NK-92 (cell line): ENCODE data around the gene CD82.

Experiments used
- DNase-seq: peaks from one replicate; lab custom pipeline; 2025; ENCODE audit not compliant: unreplicated experiment; lab: John Stamatoyannopoulos, UW

CD82 gene

DNA sequence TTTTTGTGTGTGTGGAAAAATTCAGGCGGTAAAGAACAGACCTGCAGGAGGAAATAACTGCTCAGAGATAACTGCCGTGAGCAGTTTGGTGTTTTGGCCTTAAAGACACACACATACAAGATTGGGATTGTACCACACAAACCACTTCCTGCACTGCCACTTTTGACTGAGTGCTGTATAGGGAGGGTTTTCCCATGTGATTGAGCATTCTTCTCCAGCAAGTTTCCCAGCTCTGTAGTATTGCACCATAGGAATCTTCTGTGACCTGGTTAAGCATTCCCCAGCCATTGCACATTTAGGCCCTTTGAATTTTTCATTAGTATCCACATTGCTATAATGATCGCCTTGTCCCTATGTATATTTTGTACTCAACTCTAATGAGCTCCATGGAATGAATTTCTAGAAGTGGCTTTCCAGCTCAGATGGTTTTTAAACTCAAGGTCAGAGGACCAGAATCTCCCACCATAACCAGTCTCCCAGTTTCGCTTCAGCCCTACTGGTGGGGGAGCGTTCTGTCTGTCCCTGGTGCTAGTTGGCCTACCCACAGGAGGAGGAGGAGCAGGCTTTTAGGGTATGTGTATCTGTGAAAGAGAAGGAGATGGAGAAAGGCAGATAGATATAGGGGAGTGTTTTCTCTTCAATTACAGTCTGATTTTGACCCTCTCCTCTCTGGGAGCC is 9.3 kb downstream of the CD82 start:
- DNase-seq: no peak

DNA sequence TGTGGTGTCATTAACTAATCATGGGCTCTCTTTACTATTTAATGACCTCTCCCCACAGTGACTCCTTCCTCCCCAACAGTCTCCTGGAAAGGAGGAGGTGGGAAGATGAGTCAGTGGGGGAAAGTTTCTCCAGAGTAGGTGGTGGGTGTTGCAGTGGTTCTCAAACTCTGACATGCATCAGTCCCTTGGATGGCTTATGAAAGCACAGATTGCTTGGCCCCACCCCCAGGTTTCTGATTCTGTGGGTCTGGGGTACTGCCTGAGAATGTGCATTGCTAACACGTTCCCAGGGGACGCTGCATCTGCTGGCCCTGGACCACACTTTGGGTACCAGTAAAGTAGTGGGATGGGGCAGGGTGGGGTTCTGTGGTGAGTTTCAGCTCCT is 9.8 kb downstream of the CD82 start:
- DNase-seq: no peak

DNA sequence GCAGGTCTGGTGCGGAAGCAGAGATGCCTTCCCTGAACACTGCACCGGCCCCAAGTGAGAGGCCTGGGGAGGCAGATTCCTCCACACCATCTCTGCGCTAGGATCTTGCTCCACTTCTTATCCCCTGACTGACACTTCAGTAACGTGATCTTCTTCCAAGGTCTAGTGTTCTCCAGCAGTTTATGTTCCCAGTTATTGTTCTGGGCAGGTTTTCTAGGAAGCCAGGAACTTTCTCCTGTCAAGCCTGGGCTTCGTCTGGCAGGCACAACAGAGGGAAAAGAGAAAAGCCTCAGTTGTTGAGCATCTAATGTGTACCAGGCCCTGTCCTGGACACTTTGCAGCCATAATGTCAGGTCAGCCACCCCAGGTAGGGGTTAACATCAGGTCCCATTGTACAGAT is 10.5 kb downstream of the CD82 start:
- DNase-seq: no peak

DNA sequence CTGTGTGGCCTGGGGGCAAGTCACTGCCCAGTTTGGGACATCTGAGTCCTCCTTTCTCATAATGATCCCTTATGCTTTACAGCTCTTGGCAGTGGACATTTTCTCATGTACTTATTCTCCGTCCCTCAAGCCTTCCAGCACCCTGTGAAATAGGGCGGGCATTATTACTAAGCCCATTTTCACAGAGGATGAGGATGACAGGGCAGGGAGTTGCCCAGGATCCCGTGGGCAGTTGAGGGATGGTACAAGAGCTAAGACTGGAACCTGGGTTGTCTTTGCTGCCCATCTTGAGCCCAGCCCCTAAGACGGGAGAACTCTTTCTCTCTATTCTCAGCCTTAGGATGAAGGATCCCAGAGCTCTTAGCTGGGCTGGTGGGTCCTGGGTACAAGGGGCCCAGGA is 11.2 kb downstream of the CD82 start:
- DNase-seq: no peak

DNA sequence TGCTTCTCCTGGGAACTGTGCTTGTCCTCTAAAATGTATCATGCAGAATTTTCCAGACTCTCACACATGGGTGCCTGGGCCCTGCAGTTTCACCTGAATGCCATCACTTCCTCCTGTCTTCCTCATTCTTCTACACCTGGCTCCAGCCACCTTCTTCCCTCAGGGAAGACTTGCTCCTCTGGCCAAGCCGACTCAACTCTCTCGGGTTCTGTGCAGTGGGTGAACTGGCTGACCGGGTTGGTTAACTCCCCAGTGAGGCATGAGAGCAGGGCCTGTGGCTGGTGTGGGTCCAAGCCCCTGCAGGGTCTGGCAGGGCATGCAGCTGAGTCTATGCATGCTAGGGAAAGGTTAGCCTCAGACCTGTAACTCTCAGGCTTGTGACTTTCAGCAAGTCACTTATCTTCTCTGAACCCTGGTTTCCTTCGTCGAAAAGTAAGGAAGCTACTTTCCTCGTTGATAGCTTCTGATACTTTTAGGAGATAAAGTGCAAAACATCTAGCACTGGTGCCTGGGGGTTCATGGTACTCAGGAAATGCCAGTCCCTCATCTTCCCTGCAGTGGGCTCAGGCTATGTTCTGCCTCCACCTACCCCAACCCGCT is 11.9 kb downstream of the CD82 start:
- no peak for DNase-seq

DNA sequence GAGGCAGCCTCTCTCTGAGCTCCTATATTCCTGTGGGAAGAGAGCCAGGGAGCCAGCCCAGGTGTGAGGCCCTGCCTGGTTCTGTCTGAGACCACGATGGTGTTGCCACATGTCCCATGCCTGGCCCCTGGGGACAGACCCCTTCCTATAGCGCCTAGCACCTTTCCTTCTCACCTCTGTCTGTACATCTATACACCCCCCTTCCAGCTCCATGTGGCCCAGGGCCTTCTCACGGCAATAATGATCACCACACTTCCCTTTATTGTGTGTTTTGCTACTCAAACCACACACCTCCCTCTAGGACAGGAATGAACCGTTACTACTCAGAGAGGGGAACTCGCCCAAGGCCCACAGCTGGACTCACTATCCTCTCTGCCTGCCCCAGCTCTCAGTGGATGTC is 12.8 kb downstream of the CD82 start:
- no peak for DNase-seq

DNA sequence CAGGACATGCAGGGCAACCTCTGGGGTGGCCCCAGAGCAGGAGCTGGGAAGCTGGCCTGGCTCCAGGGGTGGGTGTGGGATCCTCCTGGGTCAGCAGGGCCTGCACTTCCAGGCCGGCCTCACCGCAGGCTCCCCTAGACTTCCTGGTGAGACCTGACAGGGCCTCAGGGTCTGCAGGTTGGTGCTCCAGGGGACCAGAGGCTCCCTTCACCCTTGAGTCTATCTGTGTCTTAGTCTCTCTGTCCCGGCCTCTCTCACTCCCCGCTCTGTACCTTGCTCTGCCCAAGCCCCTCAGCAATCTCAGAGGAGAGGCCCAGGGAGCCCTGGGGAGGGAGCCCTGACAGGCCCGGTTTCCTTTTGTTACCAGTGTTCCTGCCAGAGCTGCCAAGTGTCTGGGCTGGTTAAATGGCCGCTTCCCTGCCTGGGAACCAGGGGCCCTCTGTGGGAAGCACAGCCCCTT is 13.9 kb downstream of the CD82 start:
- DNase-seq: no peak

DNA sequence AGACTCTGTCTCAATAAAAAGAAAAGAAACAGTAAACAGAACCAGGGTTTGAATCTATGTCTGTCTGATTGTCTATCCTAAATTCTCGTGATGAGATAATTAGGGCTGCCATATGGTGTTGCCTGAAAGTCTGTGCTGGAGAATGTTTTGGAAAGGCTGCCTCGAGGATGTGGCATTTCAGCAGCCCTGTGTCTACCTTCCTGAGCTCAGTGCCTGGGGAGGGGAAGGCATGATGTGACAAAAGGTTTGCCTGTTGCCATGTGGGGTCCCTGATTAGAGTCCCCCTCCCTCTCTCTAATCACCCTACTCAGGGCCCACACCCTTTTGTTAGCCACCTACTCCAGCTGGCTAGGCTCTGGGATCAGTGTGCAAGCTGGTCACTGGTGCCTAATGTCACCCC is 15.2 kb downstream of the CD82 start:
- no peak for DNase-seq

DNA sequence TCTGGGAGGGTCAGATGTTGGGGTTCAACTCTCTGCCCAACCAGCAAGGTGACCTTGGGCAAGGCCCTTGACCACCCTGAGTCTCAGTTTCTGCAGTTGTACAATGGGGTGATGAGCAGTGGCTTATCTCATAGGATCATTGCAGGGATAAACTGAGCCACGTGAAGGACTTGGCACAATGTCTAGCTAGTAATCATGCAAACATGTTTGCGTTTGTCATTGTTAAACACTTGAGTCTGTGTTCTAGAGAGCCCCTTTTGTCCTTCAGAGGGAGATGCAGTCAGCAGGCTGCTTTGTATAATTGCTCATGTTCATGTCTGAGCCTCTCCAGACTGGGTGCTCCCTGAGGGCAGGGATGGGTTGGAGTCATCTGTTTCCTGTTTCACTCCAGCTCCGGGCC is 15.8 kb downstream of the CD82 start:
- no peak for DNase-seq

DNA sequence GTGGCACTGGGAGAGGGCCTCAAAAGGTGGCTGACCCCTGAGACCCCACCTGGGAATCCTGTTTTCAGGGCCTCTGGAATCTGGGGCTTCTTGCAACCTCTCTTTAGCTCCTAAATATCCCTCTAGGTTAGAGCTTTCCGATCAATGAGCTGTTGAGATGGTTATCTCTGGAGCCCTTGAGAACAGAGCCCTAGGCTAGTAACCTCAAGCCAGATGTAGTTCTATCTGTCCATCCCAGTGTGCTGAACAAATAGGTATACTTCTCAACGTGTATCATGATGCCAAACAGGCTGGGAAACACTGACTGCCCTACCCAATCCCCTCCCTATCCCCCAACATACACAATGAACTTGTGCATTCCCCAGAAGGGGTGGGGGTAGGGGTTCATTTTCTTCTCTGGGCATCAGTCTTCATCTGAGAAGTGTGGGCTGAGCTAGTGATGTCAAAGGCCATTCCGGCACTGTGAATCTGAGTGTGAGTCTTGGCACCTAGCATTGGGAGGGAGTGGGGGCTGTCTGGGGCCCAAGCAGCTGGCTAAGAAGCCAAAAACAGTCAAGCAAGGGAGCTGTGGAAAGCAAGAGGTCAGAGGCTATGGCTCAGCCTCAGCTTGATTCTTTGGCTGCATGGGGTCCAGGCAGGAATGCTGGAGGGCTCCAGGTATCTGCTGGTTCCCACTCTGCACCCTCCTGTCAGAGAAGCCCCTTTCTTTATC is 17.3 kb downstream of the CD82 start:
- DNase-seq: no peak

DNA sequence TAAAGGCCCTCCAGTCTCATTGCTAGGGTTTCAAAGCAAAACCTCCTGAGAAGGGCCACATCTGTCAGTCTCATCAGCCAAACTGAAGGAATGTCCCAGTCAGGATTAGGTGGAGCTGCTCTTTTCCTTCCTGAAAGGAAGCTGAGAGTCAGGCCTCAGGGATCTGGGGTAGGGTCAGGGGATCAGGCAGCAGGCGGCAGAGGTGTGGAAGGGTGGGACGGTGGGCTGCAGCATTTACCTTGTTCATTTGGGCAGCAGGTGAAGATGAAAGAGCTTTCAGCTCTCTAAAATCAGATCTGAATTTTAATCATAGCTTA is 17.8 kb downstream of the CD82 start:
- DNase-seq: no peak

DNA sequence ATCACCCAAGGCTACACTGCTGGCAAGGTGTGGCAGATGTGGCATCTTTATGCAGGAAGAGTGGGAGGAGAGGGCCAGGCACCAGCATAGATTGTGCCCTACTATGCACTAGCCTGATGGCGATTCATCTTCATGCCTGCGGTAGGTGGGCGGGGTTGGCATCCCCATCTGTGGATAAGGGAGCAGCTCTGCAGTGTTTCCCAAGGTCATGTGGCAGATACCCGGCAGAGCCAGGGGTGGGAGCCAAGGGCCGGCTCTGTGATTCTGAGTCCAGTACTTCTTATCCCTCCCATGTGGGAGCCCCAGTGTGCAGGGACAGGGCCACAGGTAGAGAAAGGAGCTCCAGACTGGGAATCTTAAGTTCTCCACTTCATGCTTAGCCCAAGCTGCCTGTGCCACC is 20.0 kb downstream of the CD82 start:
- DNase-seq: no peak

DNA sequence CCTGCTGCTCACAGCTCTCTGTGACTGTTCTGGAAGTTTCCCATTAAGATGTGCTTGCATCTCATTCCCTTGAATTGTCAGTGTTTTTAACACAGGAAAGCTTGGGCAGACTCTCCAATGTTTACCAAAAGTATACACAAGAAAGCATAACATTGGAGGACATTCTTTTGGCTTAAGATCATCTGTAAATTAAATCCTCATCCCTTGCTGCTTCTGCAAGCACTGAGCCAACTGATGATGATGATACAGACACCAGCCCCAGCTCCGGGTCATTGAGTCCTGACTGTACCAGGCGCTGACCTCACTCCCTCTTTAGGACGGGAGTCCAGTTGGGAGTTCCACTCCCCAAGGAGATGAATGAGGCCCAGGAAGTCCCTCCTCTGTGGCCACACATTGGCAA is 23.8 kb downstream of the CD82 start:
- no peak for DNase-seq

DNA sequence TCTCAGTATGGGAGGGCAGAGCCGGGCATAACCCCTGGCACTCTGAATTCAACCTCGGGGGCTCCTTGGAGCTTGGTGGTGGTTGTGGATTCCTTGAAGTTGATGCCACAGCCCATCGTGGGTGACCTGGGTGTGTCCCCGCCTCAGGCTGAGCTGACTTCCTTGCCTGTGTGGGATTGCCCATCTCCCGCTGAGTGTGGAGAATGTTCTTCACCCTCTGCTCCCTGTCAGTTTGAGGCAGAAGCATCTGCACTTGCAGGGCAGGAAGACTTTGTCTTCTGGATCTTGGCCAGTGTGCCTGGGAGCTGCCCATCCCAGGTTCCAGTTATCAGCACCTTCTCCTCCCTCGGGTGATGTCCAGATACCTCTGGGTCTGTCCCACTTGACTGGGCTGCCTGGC is 25.3 kb downstream of the CD82 start:
- DNase-seq: no peak

DNA sequence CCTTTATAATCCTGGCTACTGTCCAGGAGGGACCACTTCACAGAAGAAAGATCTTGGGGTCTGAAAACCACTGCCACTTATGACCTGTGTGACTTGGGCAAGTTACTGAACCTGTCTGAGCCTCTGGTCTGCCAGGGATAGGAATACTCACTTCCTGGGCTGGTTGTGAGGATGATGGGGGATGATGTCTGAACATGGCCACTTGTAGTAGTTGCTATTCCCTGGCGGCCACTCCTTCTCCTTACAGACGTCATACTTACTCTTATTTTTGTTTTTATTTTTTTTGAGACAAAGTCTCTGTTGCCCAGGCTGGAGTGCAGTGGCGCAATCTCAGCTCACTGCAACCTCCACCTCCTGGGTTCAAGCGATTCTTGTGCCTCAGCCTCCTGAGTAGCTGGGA is 26.1 kb downstream of the CD82 start:
- DNase-seq: no peak

DNA sequence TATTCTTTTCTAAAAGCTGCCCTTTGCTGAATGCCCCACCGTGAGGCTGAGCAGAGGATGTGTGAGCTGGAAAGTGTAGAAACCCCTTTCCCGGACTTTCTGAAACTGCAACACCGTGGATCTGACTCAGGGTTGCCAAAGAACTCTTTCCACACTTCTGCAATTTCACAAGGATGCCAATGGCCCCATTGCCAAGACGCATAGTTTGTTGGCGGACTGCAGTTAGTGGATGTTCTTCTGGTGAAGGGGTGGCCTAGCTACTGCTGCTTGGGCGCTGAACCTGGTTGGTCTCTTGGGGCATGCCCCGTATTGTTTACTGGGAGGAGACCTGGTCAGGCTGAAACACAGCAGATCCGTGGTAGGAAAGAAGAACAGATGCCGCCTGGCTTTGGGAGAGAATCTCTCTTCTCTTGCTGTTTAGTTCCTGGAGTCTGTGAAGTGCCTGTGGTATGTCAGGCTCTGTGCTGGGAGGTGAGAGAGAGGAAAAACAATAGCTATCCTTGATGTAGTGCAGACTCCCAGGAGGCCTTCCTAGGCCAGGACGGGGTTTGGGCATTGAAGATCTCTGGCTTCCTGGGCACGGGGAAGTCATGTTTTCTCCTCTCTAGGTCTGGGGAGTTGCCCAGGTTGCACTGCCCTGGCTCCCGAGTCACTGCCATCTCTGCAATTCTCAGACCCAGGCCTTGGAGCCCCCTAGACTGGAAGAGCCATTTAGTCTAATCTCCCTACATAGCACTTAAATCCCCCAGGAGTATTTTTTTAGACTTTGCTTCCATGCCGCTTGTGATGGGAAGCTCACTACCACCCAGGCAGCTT is 26.9 kb downstream of the CD82 start:
- DNase-seq: no peak

DNA sequence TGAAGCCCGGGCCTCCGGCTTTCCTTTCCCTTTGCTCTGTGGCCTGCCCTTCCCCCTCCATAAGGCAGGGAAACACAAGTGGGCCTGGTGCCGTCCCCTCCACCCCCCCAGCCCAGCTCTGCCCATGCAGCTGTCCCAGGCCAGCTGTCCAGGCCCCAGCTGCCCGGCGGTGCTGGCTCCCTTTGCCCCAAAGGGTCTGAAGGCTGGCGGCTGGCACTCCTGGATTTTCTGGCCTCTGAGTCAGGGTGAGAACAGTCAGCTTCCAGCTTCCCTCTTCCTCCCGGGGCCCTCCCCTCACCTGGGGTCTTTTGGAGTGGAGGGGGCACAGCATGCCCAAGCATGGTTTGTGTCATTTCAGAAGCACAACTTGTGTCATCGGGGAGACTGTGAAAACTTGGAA is 27.8 kb downstream of the CD82 start:
- no peak for DNase-seq

DNA sequence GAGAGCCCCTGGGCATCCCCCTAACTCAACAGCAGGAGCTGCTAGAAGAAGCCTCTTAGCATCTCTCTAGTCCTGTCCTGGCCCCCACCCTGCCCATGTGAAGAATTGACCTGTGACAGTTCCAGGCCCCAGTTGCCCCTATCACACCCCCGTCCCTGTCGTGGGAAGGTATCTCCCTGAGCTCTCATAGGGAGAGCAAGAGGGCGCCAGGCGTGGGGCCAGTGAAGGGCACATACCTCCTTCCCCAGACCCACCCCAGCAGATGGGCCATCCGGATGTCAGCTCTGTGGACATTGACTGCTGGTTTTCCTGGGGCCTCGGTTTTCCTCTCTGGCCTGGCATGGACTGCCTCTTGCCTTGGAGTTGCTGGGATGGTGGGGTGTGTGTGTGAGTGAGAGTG is 29.5 kb downstream of the CD82 start:
- DNase-seq: no peak

DNA sequence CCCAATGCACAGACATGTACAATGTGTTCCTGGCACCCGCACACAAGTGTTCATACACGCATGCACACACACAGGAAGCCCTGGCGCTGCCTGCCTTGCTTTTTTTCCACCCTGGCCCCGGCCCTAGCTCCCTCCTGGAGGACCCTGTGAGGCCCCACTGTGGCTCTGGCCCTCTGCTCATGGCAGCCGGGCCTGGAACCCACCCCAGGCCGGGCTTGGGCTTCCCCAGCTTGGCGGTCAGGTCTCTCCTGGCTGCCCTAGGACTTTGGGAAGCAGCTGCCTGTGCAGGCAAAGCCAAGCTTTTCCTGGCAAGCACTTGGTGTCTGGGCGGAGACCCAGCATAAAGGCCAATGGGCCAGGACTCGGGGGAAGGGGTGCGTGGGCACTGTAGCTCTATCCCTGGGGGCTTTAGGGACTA is 30.5 kb downstream of the CD82 start:
- DNase-seq: no peak

DNA sequence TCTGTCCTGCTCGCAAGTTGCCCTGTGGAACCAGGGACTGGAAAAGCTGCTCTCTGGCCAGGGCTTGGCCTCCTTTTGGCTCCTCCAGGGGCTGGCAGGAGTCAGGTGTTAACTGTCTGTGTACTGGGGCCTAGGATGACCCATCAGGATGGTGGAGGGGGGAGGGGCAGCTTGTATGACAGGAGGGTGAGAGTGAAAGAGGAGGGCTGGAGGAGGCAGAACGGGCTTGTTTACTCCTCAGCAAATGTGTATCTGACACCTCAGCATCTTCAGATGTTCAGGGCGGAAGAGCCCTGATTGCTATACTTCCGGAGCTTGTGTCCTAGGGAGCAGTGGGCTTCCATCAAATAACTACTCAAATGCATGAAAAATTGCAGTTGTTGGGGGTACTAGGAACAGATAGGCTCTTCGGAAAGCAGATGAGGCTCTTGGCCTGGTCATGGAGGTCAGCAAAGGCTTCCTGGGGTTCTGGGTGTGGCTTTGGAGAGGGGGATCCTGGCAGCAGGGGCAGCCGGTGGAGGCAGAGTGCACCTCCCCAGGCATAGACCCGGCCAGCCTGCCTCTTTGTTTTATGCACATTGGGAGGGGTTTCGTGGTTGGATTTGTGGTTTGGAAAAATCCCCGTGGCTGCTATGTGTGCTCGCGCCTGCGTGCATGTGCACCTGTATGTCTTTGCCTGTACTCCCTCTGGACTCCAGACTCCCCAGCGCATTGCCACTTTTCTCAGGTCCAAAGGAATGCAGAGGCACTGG is 31.2 kb downstream of the CD82 start:
- DNase-seq: no peak

DNA sequence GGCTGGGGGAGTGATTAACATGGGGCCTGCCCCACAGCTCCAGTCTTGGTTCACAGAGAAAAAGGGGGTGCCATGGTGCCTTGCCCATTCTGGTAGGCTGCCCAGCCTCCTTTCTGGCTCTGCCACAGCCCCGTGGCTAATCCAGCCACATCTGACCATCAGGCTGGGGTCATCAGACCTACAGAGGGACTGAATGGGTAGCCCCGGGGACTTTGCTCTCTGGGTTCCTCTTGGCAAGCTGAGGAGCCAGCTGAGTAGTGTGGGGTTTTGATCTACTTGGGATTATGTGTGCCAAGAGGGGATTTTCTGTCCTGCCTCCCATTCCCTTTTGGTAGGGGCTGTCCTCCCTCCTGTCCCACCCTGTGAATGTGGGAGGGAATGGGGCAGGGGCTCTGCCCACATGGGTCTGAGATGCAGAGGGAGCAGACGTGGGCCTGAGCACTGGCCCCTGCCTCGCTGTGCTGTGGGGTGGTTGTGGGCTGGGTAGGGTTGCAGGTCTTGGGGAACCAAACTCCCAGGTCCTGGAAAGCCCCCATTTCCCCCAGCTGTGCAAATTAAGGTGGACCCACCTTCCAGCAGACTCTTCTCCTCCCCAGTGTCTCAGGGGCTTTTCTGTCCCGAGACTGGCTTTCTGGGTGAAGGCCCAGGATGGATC is 32.0 kb downstream of the CD82 start:
- DNase-seq: no peak
